Neural cell (in vitro differentiated cells): ENCODE measurements around the gene RAP1GAP2. TPM values are rescaled to one million over a fixed set of nuclear protein-coding genes. Genes with fewer than 3 reads are reported as not detected.

Experiments
- H2AFZ ChIP-seq: fragments of 200-600, 300-800 bp; sonication (generic), shearing (Covaris generic); 2 replicates; pipeline ENCODE4 v1.6.0; 2014; ENCODE audit warnings: low read depth, mild to moderate bottlenecking, antibody characterized with exemption, low read length, moderate library complexity
- H3F3A ChIP-seq: fragments of 200-600 bp; shearing (Covaris generic); 2 replicates; pipeline ENCODE4 v1.6.1; 2016; ENCODE audit warnings: mild to moderate bottlenecking, moderate library complexity, mixed read lengths, antibody characterized with exemption, low read length; ENCODE audit not compliant: insufficient read depth, poor library complexity, severe bottlenecking
- H3K27ac ChIP-seq: fragments of 200-600, 300-800 bp; sonication (generic), shearing (Covaris generic); 2 replicates; pipeline ENCODE4 v1.5.1; 2014; ENCODE audit warnings: mild to moderate bottlenecking, low read length, moderate library complexity
- H3K27me3 ChIP-seq: fragments of 300-800, 200-600 bp; sonication (generic), shearing (Covaris generic); 2 replicates; pipeline ENCODE4 v1.6.0; 2014; ENCODE audit warnings: mild to moderate bottlenecking, low read depth, low read length, moderate library complexity; ENCODE audit not compliant: insufficient read depth
- H3K36me3 ChIP-seq: fragments of 300-800, 200-600 bp; sonication (generic), shearing (Covaris generic); 2 replicates; pipeline ENCODE4 v1.5.1; 2014; ENCODE audit warnings: mild to moderate bottlenecking, antibody characterized with exemption, low read length, moderate library complexity; ENCODE audit not compliant: insufficient read depth
- H3K4me2 ChIP-seq: fragments of 300-800, 200-600 bp; sonication (generic), shearing (Covaris generic); 2 replicates; pipeline ENCODE4 v1.6.0; 2014; ENCODE audit warnings: mild to moderate bottlenecking, low read length
- H3K4me3 ChIP-seq: fragments of 300-800, 200-600 bp; sonication (generic), shearing (Covaris generic); 2 replicates; pipeline ENCODE4 v1.5.1; 2014; ENCODE audit warnings: mild to moderate bottlenecking, low read length, moderate library complexity
- H3K79me2 ChIP-seq: fragments of 200-600 bp; shearing (Covaris generic); replicated peaks from 2 replicates; pipeline ENCODE4 v1.6.0; 2014; ENCODE audit warnings: mild to moderate bottlenecking, low read length, moderate library complexity; ENCODE audit not compliant: insufficient read depth
- H3K9ac ChIP-seq: fragments of 300-800, 200-600 bp; sonication (generic), shearing (Covaris generic); 2 replicates; pipeline ENCODE4 v1.6.1; 2016; ENCODE audit warnings: mild to moderate bottlenecking, low read length, mixed read lengths
- H3K9me2 ChIP-seq: fragments of 200-600 bp; shearing (Covaris generic); 2 replicates; pipeline ENCODE4 v1.6.1; 2016; ENCODE audit warnings: mild to moderate bottlenecking, low read length, mixed read lengths; ENCODE audit not compliant: insufficient read depth
- H3K9me3 ChIP-seq: fragments of 200-600, 300-800 bp; sonication (generic), shearing (Covaris generic); 2 replicates; pipeline ENCODE4 v1.6.1; 2016; ENCODE audit warnings: mild to moderate bottlenecking, mixed run types, low read length, moderate library complexity, mixed read lengths
- H4K20me1 ChIP-seq: fragments of 200-600 bp; shearing (Covaris generic); 2 replicates; pipeline ENCODE4 v1.6.1; 2016; ENCODE audit warnings: mild to moderate bottlenecking, mixed run types; ENCODE audit not compliant: insufficient read depth
- EP300 ChIP-seq: fragments of 450-650 bp; conservative IDR thresholded peaks from 2 replicates; pipeline ENCODE4 v1.6.1; 2014; ENCODE audit warnings: antibody characterized with exemption, mild to moderate bottlenecking, moderate library complexity; ENCODE audit not compliant: poor library complexity, severe bottlenecking
- EZH2 ChIP-seq: fragments of 200-600, 300-800 bp; shearing (Covaris generic), sonication (generic); IDR thresholded peaks from 2 replicates; pipeline ENCODE4 v1.6.1; 2014; ENCODE audit warnings: antibody characterized with exemption, low read length, borderline replicate concordance, mild to moderate bottlenecking; ENCODE audit not compliant: insufficient read depth, poor library complexity, severe bottlenecking
- MXI1 ChIP-seq: fragments of 450-650 bp; conservative IDR thresholded peaks from 2 replicates; pipeline ENCODE4 v1.6.1; 2014; ENCODE audit warnings: antibody characterized with exemption, mild to moderate bottlenecking; ENCODE audit not compliant: poor library complexity, severe bottlenecking
- POLR2AphosphoS5 ChIP-seq: IDR thresholded peaks from 2 replicates; pipeline ENCODE4 v1.6.1; 2012
- RAD21 ChIP-seq: fragments of 450-650 bp; conservative IDR thresholded peaks from 2 replicates; pipeline ENCODE4 v1.6.1; 2014; ENCODE audit warnings: antibody characterized with exemption, mild to moderate bottlenecking, moderate library complexity
- REST ChIP-seq: IDR thresholded peaks from 2 replicates; pipeline ENCODE4 v1.6.1; 2012; ENCODE audit warnings: borderline replicate concordance
- SMC3 ChIP-seq: fragments of 450-650 bp; conservative IDR thresholded peaks from 2 replicates; pipeline ENCODE4 v1.6.1; 2014; ENCODE audit warnings: antibody characterized with exemption, mild to moderate bottlenecking, moderate library complexity; ENCODE audit not compliant: poor library complexity
- TAF1 ChIP-seq: IDR thresholded peaks from 2 replicates; pipeline ENCODE4 v1.6.1; 2012; ENCODE audit warnings: low read depth
- polyA plus RNA-seq: library from polyadenylated mRNA; depleted of rRNA; stranded (reverse); fragments of >200 nt; gene quantifications from 2 replicates; pipeline ENCODE4 v1.2.3, GENCODE V29; 2014
- TF ChIP-seq, protein P1 (sequence below): fragments of 450-650 bp; IDR thresholded peaks from 2 replicates; pipeline ENCODE4 v1.5.1; 2014; ENCODE audit warnings: antibody characterized with exemption, mild to moderate bottlenecking, moderate library complexity; ENCODE audit not compliant: poor library complexity, severe bottlenecking

Gene RAP1GAP2
- polyA plus RNA-seq, 1 donor from 2014 or later: 14.8 TPM

DNA sequence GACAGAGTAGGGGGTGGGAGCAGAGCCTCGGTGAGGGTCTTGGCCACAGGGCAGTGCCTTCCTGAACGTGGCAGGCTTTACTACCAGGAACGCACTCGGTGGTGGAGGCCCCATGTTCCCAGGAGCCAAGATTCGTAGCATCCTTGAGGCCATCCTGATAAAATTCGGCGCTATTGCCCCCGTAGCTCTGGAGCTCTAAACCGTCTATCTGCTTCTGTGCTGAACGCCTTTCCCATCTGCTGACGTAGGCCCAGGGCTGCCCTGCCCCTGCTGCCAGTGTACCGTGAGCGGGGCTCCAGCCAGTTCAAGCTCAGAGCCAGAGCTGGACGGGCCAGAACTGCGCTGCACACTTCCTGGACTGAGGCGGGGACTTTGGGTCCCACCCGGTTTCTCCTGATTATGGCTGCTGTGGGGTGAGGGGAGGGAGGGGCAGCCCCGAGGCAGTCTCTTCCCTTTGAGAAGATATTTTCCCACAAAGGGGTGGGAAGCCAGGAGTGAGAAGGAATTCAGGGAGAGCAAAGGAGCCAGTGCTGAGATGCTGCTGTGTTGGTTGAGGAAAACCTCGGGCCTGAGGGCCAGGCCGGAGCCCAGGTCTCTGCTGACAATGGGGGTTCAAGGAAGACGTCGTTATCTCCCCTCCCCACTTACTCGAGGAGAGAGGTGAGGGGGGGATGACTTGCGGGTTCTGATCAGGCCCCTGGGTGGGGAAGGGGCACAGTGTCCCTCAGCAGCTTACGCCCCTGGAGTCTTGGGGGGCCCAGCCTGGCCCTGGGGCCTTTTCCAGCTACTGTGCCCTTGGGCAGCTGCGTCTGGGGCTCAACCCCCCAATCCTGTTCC is 237.7 kb downstream of the RAP1GAP2 start:
- no peak overlapping the region for H3K4me2 ChIP-seq
- no peaks in the 10 kb centered on the region for H3K27me3 ChIP-seq
- no peaks in the 10 kb centered on the region for H3K36me3 ChIP-seq
- TF ChIP-seq MXI1 (no peak), EP300 (no peak), SMC3 (no peak), REST (no peak), RAD21 (no peak), TAF1 (no peak), EZH2 (no peak), POLR2AphosphoS5 (no peak)
- TF ChIP-seq, protein P1, sequence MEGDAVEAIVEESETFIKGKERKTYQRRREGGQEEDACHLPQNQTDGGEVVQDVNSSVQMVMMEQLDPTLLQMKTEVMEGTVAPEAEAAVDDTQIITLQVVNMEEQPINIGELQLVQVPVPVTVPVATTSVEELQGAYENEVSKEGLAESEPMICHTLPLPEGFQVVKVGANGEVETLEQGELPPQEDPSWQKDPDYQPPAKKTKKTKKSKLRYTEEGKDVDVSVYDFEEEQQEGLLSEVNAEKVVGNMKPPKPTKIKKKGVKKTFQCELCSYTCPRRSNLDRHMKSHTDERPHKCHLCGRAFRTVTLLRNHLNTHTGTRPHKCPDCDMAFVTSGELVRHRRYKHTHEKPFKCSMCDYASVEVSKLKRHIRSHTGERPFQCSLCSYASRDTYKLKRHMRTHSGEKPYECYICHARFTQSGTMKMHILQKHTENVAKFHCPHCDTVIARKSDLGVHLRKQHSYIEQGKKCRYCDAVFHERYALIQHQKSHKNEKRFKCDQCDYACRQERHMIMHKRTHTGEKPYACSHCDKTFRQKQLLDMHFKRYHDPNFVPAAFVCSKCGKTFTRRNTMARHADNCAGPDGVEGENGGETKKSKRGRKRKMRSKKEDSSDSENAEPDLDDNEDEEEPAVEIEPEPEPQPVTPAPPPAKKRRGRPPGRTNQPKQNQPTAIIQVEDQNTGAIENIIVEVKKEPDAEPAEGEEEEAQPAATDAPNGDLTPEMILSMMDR: no peak
- no peak overlapping the region for H3K9ac ChIP-seq
- H3F3A ChIP-seq: no peaks in the 10 kb centered on the region
- no peaks in the 10 kb centered on the region for H3K9me2 ChIP-seq
- H3K79me2 ChIP-seq: no peaks in the 10 kb centered on the region
- H3K9me3 ChIP-seq: no peaks in the 10 kb centered on the region
- no peaks in the 10 kb centered on the region for H4K20me1 ChIP-seq
- no peak overlapping the region for H3K4me3 ChIP-seq
- no peak overlapping the region for H2AFZ ChIP-seq
- H3K27ac ChIP-seq: no peak overlapping the region

- no peak overlapping the region for H2AFZ ChIP-seq
- H3K27me3 ChIP-seq: no peaks in the 10 kb centered on the region
- H4K20me1 ChIP-seq: no peaks in the 10 kb centered on the region
- TF ChIP-seq EZH2: no peak
- TF ChIP-seq TAF1: no peak
- TF ChIP-seq, protein P1: no peak
- TF ChIP-seq MXI1: no peak
- no peak for TF ChIP-seq POLR2AphosphoS5
- TF ChIP-seq EP300: no peak
- TF ChIP-seq RAD21: no peak
- TF ChIP-seq REST: no peak
- TF ChIP-seq SMC3: no peak
- no peak overlapping the region for H3K4me3 ChIP-seq
- no peak overlapping the region for H3K9ac ChIP-seq
- no peaks in the 10 kb centered on the region for H3F3A ChIP-seq
- H3K9me3 ChIP-seq: no peaks in the 10 kb centered on the region
- no peaks in the 10 kb centered on the region for H3K9me2 ChIP-seq
- no peak overlapping the region for H3K4me2 ChIP-seq
- H3K79me2 ChIP-seq: no peaks in the 10 kb centered on the region
- no peaks in the 10 kb centered on the region for H3K36me3 ChIP-seq
- H3K27ac ChIP-seq: no peak overlapping the region
These were observed 238.3 kb downstream of the RAP1GAP2 start for GRCh38 chr17:3034578-3034920.
